ENCODE data around the gene ZFP36. TPM values are rescaled to one million over a fixed set of nuclear protein-coding genes. Genes with fewer than 3 reads are reported as not detected.

ZFP36 gene
- total and polyA plus RNA-seq, 3 experiments from 2014 or later: 32.8 to 355 (median 36.4) TPM

DNA sequence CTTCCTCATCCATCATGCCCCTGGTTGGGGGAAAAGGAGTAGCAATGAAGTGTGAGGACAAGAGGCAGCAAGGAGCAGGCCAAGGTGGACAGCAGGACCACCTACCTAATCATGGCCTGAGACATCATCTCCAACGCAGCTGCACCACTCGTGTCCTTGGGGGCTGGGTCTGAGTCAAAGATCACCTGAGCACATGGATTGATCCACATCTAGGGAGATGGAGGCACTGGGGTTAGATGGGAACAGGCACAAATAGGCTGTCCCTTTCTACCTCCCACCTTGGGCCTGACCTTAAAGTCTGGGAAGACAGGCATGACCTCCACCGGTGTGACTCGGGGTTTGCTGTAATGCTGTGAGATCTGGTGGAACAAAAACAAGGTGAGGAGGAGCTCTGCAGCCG is 18.0 kb upstream of the ZFP36 start:
- peaks cover 20% of the 10 kb centered on the region for H3K4me1 ChIP-seq (ENCODE audit: insufficient read depth, low read length)
- CTCF ChIA-PET: interaction anchor here (0.6 kb wide), 1 partner anchor 9 kb away, joined by 3 read pairs; no protein-coding TSS in a partner anchor
- no peak overlapping the region for H3K27ac ChIP-seq (ENCODE audit: low read depth, low read length)
- no peaks in the 10 kb centered on the region for H3K9me3 ChIP-seq (ENCODE audit: low read length)
- POLR2A ChIA-PET: no interaction called here
- Mint-ChIP-seq H3K36me3 (peaks cover 0 to 76% (median 20%) of the 10 kb centered on the region in 3 donors), H3K4me3 (peak overlapping the region in 4 of 7 donors; percentile 23 to 74 (median 46)), H3K27ac (peak overlapping the region; percentile 49 to 100 (median 96)), H3K4me1 (peaks cover 32 to 40% (median 37%) of the 10 kb centered on the region in 3 donors), H3K27me3 (peaks cover 0 to 2% of the 10 kb centered on the region in 2 donors), H3K9me3 (no peaks in the 10 kb centered on the region)
- no peak for DNase-seq
- H3K36me3 ChIP-seq (ENCODE audit: insufficient read depth, low read length): peaks cover 32% of the 10 kb centered on the region
- H3K4me3 ChIP-seq (ENCODE audit: low read length): no peak overlapping the region
- no peaks in the 10 kb centered on the region for H3K27me3 ChIP-seq (ENCODE audit: insufficient read depth, low read length, poor library complexity, severe bottlenecking)

DNA sequence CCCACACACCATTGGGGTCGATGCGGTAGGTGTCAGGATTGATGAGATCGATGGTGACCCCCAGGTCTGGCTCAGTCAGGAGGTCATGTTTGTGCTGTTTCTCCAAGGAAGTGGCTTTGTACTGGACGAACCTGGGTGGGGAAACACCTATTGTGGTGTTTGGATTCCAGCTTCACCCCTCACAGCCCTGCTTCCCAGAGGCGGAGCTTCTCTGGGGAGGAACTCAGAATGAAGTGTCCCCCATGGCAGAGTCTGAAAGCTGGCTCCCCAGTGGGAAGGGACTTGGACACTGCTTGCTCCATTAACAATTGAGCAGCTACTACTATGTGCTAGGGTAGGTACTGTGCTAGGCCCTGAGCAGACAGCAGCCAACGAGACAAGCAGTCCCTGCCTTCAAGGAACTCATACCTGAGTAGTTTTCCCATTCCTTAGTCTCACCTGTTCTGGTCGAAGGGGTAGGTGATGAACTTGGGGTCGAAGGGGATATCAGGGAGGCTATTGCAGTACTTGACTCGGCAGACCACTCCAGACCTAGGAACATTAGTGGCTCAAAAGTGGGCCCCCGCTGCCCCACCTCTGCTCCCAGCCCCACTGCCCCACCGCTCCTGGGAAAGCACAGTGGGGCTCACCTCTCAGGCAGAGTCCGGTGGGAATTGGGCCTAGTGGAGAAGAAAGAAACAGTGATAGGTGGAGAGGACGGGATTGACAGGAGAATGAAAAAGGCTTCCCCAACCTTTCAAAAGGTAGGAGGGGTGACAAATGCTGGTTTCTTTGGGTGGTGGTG is 16.8 kb upstream of the ZFP36 start:
- Histone ChIP-seq H3K4me1 (ENCODE audit: insufficient read depth, low read length) (peaks cover 20% of the 10 kb centered on the region), H3K4me3 (ENCODE audit: low read length) (peak overlapping the region; percentile 79), H3K36me3 (ENCODE audit: insufficient read depth, low read length) (peaks cover 38% of the 10 kb centered on the region), H3K27me3 (ENCODE audit: insufficient read depth, low read length, poor library complexity, severe bottlenecking) (no peaks in the 10 kb centered on the region), H3K27ac (ENCODE audit: low read depth, low read length) (peak overlapping the region; percentile 99), H3K9me3 (ENCODE audit: low read length) (no peaks in the 10 kb centered on the region)
- H3K4me3 Mint-ChIP-seq: peak overlapping the region; percentile 88 to 96 (median 95)
- no peak for DNase-seq
- peaks cover 0 to 78% (median 22%) of the 10 kb centered on the region in 3 donors for H3K36me3 Mint-ChIP-seq
- POLR2A ChIA-PET: interaction anchor here (2.8 kb wide), 1 partner anchor 46 kb away, joined by 34 read pairs; the partner anchor contains the start of gene RPS16
- CTCF ChIA-PET: interaction anchor here (2.8 kb wide), 1 partner anchor 22 kb away, joined by 27 read pairs; the partner anchor contains the start of gene PLEKHG2
- no peaks in the 10 kb centered on the region for H3K9me3 Mint-ChIP-seq
- peaks cover 34 to 44% (median 37%) of the 10 kb centered on the region in 3 donors for H3K4me1 Mint-ChIP-seq
- peaks cover 0 to 2% of the 10 kb centered on the region in 2 donors for H3K27me3 Mint-ChIP-seq
- peak overlapping the region; percentile 95 to 100 (median 99) for H3K27ac Mint-ChIP-seq

DNA sequence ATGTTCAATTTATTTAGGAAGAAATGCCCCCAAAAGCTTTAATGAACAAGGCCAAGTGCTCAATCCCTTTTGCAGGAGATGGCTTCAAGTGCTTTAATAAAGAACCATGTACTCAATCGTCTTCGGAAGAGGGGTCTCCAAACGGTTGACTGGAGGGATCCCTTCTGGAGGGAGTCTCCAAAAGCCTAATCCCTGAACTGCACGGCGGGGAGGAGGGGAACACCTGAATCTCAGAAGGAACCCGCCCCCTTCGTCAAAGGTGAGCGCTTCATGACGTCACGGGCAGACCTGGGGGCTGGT is 16.2 kb upstream of the ZFP36 start:
- Mint-ChIP-seq H3K4me3 (peak overlapping the region; percentile 88 to 96 (median 95)), H3K27me3 (peaks cover 0 to 2% of the 10 kb centered on the region in 2 donors), H3K9me3 (no peaks in the 10 kb centered on the region), H3K4me1 (peaks cover 34 to 48% (median 42%) of the 10 kb centered on the region in 3 donors), H3K27ac (peak overlapping the region; percentile 95 to 100 (median 99)), H3K36me3 (peaks cover 5 to 78% (median 25%) of the 10 kb centered on the region in 3 donors)
- Histone ChIP-seq H3K9me3 (ENCODE audit: low read length) (no peaks in the 10 kb centered on the region), H3K4me3 (ENCODE audit: low read length) (peak overlapping the region; percentile 79), H3K27me3 (ENCODE audit: insufficient read depth, low read length, poor library complexity, severe bottlenecking) (no peaks in the 10 kb centered on the region), H3K27ac (ENCODE audit: low read depth, low read length) (peak overlapping the region; percentile 99), H3K4me1 (ENCODE audit: insufficient read depth, low read length) (peaks cover 20% of the 10 kb centered on the region), H3K36me3 (ENCODE audit: insufficient read depth, low read length) (peaks cover 44% of the 10 kb centered on the region)
- DNase-seq: peak in 2 of 5 donors; percentile 82 to 91
- CTCF ChIA-PET: interaction anchor here (0.6 to 2.8 kb wide), 8 partner anchors 10 to 143 kb away, joined by 3 to 27 read pairs (median 6); partner anchors contain the start of genes EID2B, PLEKHG2, RPS16 and SAMD4B
- POLR2A ChIA-PET: interaction anchor here (0.6 to 2.8 kb wide), 10 partner anchors 12 to 834 kb away, joined by 3 to 34 read pairs (median 10); partner anchors contain the start of genes EID2B, GMFG, PLEKHG2 and RPS16

DNA sequence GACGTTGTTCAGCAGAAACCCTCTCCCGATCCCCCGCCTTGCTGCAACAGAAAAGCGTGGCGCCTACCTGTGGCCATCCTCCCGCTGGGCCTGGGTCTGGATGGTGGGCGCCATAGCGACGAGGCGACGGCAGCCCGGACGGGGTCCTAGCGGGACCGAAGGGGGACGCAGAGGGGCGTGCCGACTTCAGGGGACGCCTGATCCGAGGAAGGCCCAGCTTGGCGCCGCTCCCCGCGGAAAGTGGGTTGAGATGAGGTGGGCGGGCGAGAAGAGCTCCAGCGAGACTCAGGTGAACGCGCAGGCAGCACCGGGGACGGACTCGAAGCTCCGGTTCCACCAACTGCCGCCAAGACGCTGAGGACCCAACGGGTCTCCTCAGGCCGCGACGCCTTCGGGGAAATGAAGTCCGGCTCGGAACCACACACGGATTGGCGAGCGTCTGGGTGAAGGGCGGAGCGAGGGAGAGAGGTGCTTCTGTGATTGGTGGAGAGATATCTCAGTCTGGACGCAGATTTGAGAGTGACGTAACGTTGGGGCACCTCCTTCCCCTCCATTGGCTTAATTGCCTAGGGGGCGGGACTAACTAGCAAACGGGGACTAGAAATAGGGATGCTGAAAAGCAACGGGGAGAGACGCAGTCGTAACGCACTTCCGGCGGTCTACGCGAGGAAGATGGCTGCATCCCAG is 15.8 kb upstream of the ZFP36 start, which contains the start of the genes MED29 and PAF1:
TSS of gene MED29 (plus strand) at position 628 of the 687 bp plus-strand sequence. CDS start at position 673, 45 bp downstream.
TSS of gene PAF1 (minus strand) at position 356 of the 687 bp plus-strand sequence. CDS start at position 114, 242 bp downstream.
- H3K36me3 Mint-ChIP-seq: peaks cover 5 to 76% (median 25%) of the 10 kb centered on the region in 3 donors
- no peaks in the 10 kb centered on the region for H3K9me3 Mint-ChIP-seq
- H3K4me3 Mint-ChIP-seq: peak within 1 kb of the TSS; percentile 88 to 96 (median 95)
- no peaks in the 10 kb centered on the region for H3K9me3 ChIP-seq (ENCODE audit: low read length)
- ChIA-PET CTCF (interaction anchor here (0.6 to 2.8 kb wide), 8 partner anchors 10 to 142 kb away, joined by 3 to 27 read pairs (median 6); partner anchors contain the start of genes EID2B, PLEKHG2, RPS16 and SAMD4B), POLR2A (interaction anchor here (0.5 to 2.8 kb wide), 12 partner anchors 11 to 834 kb away, joined by 3 to 34 read pairs (median 10); partner anchors contain the start of genes EID2B, GMFG, PLEKHG2 and RPS16)
- H3K4me1 ChIP-seq (ENCODE audit: insufficient read depth, low read length): peaks cover 20% of the 10 kb centered on the region
- H3K36me3 ChIP-seq (ENCODE audit: insufficient read depth, low read length): peaks cover 41% of the 10 kb centered on the region
- peak; percentile 92 to 99 (median 98) for DNase-seq
- H3K4me1 Mint-ChIP-seq: peaks cover 34 to 48% (median 42%) of the 10 kb centered on the region in 3 donors
- peak within 1 kb of the TSS; percentile 95 to 100 (median 99) for H3K27ac Mint-ChIP-seq
- peaks cover 0 to 2% of the 10 kb centered on the region in 2 donors for H3K27me3 Mint-ChIP-seq
- peak within 1 kb of the TSS; percentile 96 for H3K4me3 ChIP-seq (ENCODE audit: low read length)
- H3K27ac ChIP-seq (ENCODE audit: low read depth, low read length): peak within 1 kb of the TSS; percentile 99
- H3K27me3 ChIP-seq (ENCODE audit: insufficient read depth, low read length, poor library complexity, severe bottlenecking): no peaks in the 10 kb centered on the region

DNA sequence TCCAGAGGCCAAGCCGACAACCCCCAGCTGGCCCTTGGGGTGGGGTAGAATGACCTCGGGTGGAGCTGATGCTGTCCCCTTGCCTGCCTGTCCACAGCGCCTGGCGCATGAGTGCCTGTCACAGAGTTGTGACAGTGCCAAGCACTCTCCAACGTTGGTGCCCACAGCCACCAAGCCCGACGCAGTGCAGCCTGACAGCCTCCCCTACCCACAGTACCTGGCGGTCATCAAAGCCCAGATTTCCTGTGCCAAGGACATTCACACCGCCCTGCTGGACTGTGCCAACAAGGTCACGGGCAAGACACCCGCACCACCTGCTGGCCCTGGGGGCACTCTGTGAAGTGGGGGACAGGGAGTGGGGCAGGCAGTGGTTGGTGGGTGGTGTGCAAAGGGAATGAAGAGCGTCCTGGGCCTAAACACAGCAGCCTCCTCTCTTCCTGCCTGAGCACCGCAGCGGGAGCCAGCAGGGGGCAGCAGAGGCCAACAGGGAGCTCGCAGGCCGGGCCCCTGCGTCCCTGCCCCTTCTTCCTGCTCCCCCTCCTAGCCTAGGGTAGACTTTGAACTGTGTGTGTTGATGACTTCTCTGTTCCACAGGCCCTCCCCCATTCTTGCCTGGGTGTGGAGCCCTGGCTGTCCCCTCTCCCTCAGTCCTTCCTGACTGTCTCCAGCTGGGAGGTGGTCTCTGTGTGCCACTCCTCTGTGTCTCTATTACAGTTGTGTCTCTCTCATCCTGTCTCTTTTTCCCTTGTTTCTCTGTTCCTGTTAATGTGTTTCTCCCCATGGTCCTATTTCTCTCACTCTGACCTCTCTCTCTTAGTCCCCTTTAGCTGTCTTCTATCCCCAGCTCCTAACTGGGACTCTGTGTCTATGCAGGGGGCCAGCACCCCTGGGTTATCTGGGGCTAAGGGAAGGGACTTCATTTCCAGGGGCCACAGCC is 9.0 kb upstream of the ZFP36 start:
- Histone ChIP-seq H3K27me3 (ENCODE audit: insufficient read depth, low read length, poor library complexity, severe bottlenecking) (no peaks in the 10 kb centered on the region), H3K27ac (ENCODE audit: low read depth, low read length) (peak overlapping the region; percentile 45), H3K9me3 (ENCODE audit: low read length) (no peaks in the 10 kb centered on the region), H3K4me1 (ENCODE audit: insufficient read depth, low read length) (peaks cover 54% of the 10 kb centered on the region), H3K4me3 (ENCODE audit: low read length) (peak overlapping the region; percentile 68), H3K36me3 (ENCODE audit: insufficient read depth, low read length) (peaks cover 22% of the 10 kb centered on the region)
- ChIA-PET CTCF (interaction anchor here (0.6 to 8.9 kb wide), 18 partner anchors 9 to 135 kb away, joined by 3 to 207 read pairs (median 4); partner anchors contain the start of genes EID2B, GMFG, PLEKHG2 and RPS16), POLR2A (interaction anchor here (0.7 to 3.7 kb wide), 6 partner anchors 10 to 100 kb away, joined by 3 to 96 read pairs (median 10); partner anchors contain the start of genes PLEKHG2, RPS16, SAMD4B and SUPT5H)
- peak overlapping the region; percentile 91 to 100 (median 97) for H3K27ac Mint-ChIP-seq
- H3K4me3 Mint-ChIP-seq: peak overlapping the region; percentile 70 to 89 (median 79)
- H3K27me3 Mint-ChIP-seq: no peaks in the 10 kb centered on the region
- peaks cover 5 to 40% (median 9%) of the 10 kb centered on the region in 3 donors for H3K36me3 Mint-ChIP-seq
- H3K9me3 Mint-ChIP-seq: no peaks in the 10 kb centered on the region
- peak; percentile 87 to 94 (median 92) for DNase-seq
- peaks cover 41 to 67% (median 54%) of the 10 kb centered on the region in 3 donors for H3K4me1 Mint-ChIP-seq

DNA sequence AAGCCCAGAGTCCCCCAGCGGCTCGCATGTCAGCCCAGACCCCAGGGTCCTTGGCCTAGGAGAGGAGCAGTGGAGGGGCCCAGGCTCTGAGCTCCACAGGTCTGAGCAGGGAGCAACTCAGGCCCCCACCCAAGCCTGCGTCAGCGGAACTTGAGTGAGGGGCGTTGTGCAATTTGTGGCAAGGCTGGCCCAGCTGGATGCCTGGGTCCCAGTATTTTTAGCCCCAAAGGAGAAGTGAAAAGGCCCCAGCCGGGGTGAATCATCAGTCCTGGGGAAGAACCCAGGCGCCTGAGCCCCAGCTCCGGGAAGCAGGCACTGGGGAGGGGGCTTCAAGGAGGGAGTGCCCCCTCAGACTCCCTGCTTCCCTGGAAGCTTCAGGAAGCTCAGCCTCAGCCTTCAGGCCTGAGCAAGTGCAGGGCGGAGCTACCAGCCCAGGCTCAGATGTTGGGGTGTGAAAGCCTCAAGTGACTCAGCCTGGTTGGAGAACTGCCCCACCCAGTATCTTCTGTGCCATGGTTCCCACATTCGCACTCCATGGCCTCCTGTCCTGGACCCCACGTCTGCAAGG is 8.3 kb upstream of the ZFP36 start:
- peak overlapping the region; percentile 68 for H3K4me3 ChIP-seq (ENCODE audit: low read length)
- Mint-ChIP-seq H3K36me3 (peaks cover 5 to 38% (median 8%) of the 10 kb centered on the region in 3 donors), H3K9me3 (no peaks in the 10 kb centered on the region), H3K4me1 (peaks cover 42 to 70% (median 54%) of the 10 kb centered on the region in 3 donors), H3K27ac (peak overlapping the region; percentile 91 to 100 (median 97)), H3K4me3 (peak overlapping the region; percentile 70 to 89 (median 79)), H3K27me3 (no peaks in the 10 kb centered on the region)
- no peaks in the 10 kb centered on the region for H3K9me3 ChIP-seq (ENCODE audit: low read length)
- H3K4me1 ChIP-seq (ENCODE audit: insufficient read depth, low read length): peaks cover 61% of the 10 kb centered on the region
- ChIA-PET POLR2A (interaction anchor here (0.5 to 3.7 kb wide), 7 partner anchors 9 to 152 kb away, joined by 3 to 96 read pairs (median 5); partner anchors contain the start of genes PLEKHG2, RPS16, SAMD4B and SUPT5H), CTCF (interaction anchor here (0.9 to 8.9 kb wide), 14 partner anchors 9 to 135 kb away, joined by 3 to 207 read pairs (median 5); partner anchors contain the start of genes EID2B, GMFG, PLEKHG2 and RPS16)
- DNase-seq: peak in 3 of 5 donors; percentile 38 to 77 (median 46)
- peak overlapping the region; percentile 45 for H3K27ac ChIP-seq (ENCODE audit: low read depth, low read length)
- no peaks in the 10 kb centered on the region for H3K27me3 ChIP-seq (ENCODE audit: insufficient read depth, low read length, poor library complexity, severe bottlenecking)
- peaks cover 20% of the 10 kb centered on the region for H3K36me3 ChIP-seq (ENCODE audit: insufficient read depth, low read length)

Measured in CD8-positive, alpha-beta memory T cell (primary cell).